ENCODE results near the gene SND1. TPM values are rescaled to one million over a fixed set of nuclear protein-coding genes. Genes with fewer than 3 reads are reported as not detected.

Gene SND1
- total and polyA plus RNA-seq, 2 of the 4 experiments (the other 2 are of a cell fraction) = 154 to 294 TPM

DNA sequence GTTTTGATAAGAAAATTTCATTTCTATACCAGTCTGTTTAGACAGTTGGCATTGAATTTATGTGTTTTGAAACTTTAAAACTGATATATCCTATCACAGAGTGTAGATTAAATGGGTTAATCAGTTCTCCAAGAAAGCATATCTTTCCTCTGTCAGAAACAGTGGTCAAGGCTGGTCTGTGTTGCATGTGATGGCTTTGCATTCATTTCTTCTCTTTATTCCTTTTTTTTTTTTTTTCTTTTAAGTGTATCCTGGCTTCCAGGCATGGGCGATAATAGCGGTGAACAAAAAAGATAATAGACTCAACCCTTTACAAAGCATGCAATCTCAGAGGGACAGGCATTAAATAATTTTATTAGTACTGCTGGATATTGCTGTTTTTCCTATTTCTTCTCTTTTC is 242.6 kb downstream of the SND1 start:
- no CpG with 5 or more reads among the region's 2 CpGs for WGBS, 2 experiments (ENCODE audit: extremely low coverage in 2 of 2, insufficient read length in 1 of 2)
- Histone ChIP-seq H3K27me3 (ENCODE audit: control insufficient read depth, insufficient read depth, low read length) (no peaks in the 10 kb centered on the region), H2BK15ac (ENCODE audit: low read depth, low read length) (no peak overlapping the region), H3K56ac (ENCODE audit: extremely low read depth, insufficient read depth, low read length) (no peak overlapping the region), H3K79me1 (ENCODE audit: low read depth in 1 of 2, low read length in 2 of 2) (peaks cover 54 to 74% of the 10 kb centered on the region in 2 experiments), H3K14ac (replicated peaks; ENCODE audit: low read depth, low read length) (no peak overlapping the region), H3K36me3 (ENCODE audit: control insufficient read depth, insufficient read depth, low read length) (peaks cover 5% of the 10 kb centered on the region), H4K20me1 (ENCODE audit: insufficient read depth, low read length) (peaks cover 71% of the 10 kb centered on the region), H2BK120ac (ENCODE audit: low read depth, low read length) (no peak overlapping the region), H3K27ac (ENCODE audit: insufficient read depth, low read length) (no peak overlapping the region), H2BK20ac (ENCODE audit: low read depth, low read length) (no peak overlapping the region), H3K9me1 (ENCODE audit: insufficient read depth, low read length) (peaks cover 26% of the 10 kb centered on the region), H2AFZ (replicated peaks; ENCODE audit: low read length, poor library complexity) (no peak overlapping the region), H2AK5ac (ENCODE audit: low read depth, low read length) (no peak overlapping the region), H3K4me2 (ENCODE audit: low read depth, low read length) (no peak overlapping the region), H3K4me3 (ENCODE audit: insufficient read depth, low read depth, low read length) (no peak overlapping the region), H3K9ac (ENCODE audit: low read depth, low read length) (no peak overlapping the region), H3K23ac (ENCODE audit: low read depth, low read length) (no peak overlapping the region), H3K18ac (ENCODE audit: low read depth, low read length) (no peak overlapping the region), H2AK9ac (replicated peaks; ENCODE audit: low read depth, low read length, poor library complexity) (no peak overlapping the region), H2BK5ac (ENCODE audit: low read depth, low read length, poor library complexity, severe bottlenecking) (no peak overlapping the region), H3K4me1 (ENCODE audit: control insufficient read depth, insufficient read depth, low read length) (peaks cover 20% of the 10 kb centered on the region), H4K91ac (ENCODE audit: insufficient read depth, low read depth, low read length) (no peak overlapping the region), H3K9me3 (ENCODE audit: control insufficient read depth, insufficient read depth, low read length) (no peaks in the 10 kb centered on the region), H4K8ac (ENCODE audit: low read depth in 2 of 2, low read length in 2 of 2) (no peak overlapping the region), H3K4ac (ENCODE audit: low read depth, low read length) (no peak overlapping the region), H4K5ac (ENCODE audit: low read depth, low read length) (no peak overlapping the region)
- no peak for TF ChIP-seq CEBPB (IDR thresholded peaks at IDR 0.05; ENCODE audit: low read depth, low read length)
- no peak for TF ChIP-seq MAZ (IDR thresholded peaks at IDR 0.05; ENCODE audit: borderline replicate concordance, low read depth, low read length)
- no peak for TF ChIP-seq MAFK (IDR thresholded peaks at IDR 0.05; ENCODE audit: low read depth, low read length)
- no peak for TF ChIP-seq MXI1 (IDR thresholded peaks at IDR 0.05; ENCODE audit: borderline replicate concordance, low read depth, low read length)
- no peak for TF ChIP-seq CHD1 (IDR thresholded peaks at IDR 0.05; ENCODE audit: low read depth, low read length)
- no peak for TF ChIP-seq RFX5 (IDR thresholded peaks at IDR 0.05; ENCODE audit: low read depth, low read length)
- TF ChIP-seq NFE2L2 (IDR thresholded peaks at IDR 0.05; ENCODE audit: low read depth, low read length) = no peak
- TF ChIP-seq, protein P1, sequence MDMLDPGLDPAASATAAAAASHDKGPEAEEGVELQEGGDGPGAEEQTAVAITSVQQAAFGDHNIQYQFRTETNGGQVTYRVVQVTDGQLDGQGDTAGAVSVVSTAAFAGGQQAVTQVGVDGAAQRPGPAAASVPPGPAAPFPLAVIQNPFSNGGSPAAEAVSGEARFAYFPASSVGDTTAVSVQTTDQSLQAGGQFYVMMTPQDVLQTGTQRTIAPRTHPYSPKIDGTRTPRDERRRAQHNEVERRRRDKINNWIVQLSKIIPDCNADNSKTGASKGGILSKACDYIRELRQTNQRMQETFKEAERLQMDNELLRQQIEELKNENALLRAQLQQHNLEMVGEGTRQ (IDR thresholded peaks at IDR 0.05; ENCODE audit: low read depth, low read length) = no peak
- no peak for TF ChIP-seq RAD21 (IDR thresholded peaks at IDR 0.05; ENCODE audit: low read length)
- no peak for TF ChIP-seq FOS (IDR thresholded peaks at IDR 0.05; ENCODE audit: low read depth, low read length)
- TF ChIP-seq, protein P2, sequence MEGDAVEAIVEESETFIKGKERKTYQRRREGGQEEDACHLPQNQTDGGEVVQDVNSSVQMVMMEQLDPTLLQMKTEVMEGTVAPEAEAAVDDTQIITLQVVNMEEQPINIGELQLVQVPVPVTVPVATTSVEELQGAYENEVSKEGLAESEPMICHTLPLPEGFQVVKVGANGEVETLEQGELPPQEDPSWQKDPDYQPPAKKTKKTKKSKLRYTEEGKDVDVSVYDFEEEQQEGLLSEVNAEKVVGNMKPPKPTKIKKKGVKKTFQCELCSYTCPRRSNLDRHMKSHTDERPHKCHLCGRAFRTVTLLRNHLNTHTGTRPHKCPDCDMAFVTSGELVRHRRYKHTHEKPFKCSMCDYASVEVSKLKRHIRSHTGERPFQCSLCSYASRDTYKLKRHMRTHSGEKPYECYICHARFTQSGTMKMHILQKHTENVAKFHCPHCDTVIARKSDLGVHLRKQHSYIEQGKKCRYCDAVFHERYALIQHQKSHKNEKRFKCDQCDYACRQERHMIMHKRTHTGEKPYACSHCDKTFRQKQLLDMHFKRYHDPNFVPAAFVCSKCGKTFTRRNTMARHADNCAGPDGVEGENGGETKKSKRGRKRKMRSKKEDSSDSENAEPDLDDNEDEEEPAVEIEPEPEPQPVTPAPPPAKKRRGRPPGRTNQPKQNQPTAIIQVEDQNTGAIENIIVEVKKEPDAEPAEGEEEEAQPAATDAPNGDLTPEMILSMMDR (conservative IDR thresholded peaks at IDR 0.05; ENCODE audit: low read depth, low read length) = no peak
- no peak for TF ChIP-seq ELK1 (IDR thresholded peaks at IDR 0.05; ENCODE audit: borderline replicate concordance, low read depth, low read length)
- TF ChIP-seq SMC3 (IDR thresholded peaks at IDR 0.05; ENCODE audit: low read depth, low read length) = no peak
- TF ChIP-seq BHLHE40 (IDR thresholded peaks at IDR 0.05; ENCODE audit: low read depth, low read length) = no peak
- no peak for TF ChIP-seq POLR2A (IDR thresholded peaks at IDR 0.05; ENCODE audit: low read depth, low read length)
- TF ChIP-seq RCOR1 (IDR thresholded peaks at IDR 0.05; ENCODE audit: insufficient replicate concordance, low read length) = no peak
- in situ Hi-C loops (cut with MboI; ENCODE audit: low sequenced_read_pairs) (no loop called here), dilution Hi-C loops (cut with HindIII; ENCODE audit: low sequenced_read_pairs, unreplicated experiment) (no loop called here), intact Hi-C loops (cut with micrococcal nuclease) (no loop called here)
- POLR2A ChIA-PET (ENCODE audit: unreplicated experiment) = no interaction called here
- no peak for ATAC-seq (ENCODE audit: low read depth)
- DNase-seq = no peak
- no TSS peak for BruUV-seq (replicated peaks)
- CTCF ChIA-PET = no interaction called here
